ENCODE data around the gene SSH2. TPM values are rescaled to one million over a fixed set of nuclear protein-coding genes. Genes with fewer than 3 reads are reported as not detected.

The SSH2 gene
- total RNA-seq, 4 donors from 2014 or later: 20.7 to 31.1 (median 23.1) TPM

- Histone ChIP-seq H3K9me3 (no peaks in the 10 kb centered on the region), H3K36me3 (peaks cover 0 to 27% (median 15%) of the 10 kb centered on the region in 4 donors), H3K27ac (replicated peaks in 1 of 4) (no peak overlapping the region), H3K4me1 (peaks cover 23 to 34% (median 32%) of the 10 kb centered on the region in 4 donors), H3K27me3 (no peaks in the 10 kb centered on the region), H3K4me3 (no peak overlapping the region)
- no peak for TF ChIP-seq EP300 (IDR thresholded peaks at IDR 0.05)
- no peak for TF ChIP-seq POLR2A (IDR thresholded peaks at IDR 0.05; ENCODE audit: low read depth)
- TF ChIP-seq CTCF (IDR thresholded peaks at IDR 0.05): no peak
- TF ChIP-seq POLR2AphosphoS5 (IDR thresholded peaks at IDR 0.05): no peak
- intact Hi-C loops (cut with DNase I): no loop called here
- DNase-seq (ENCODE audit: extremely low spot score): no peak
- WGBS: 97% methylated on average over 5 of the region's 5 CpGs
Measured at GRCh38 chr17:29649359-29649758, 280.7 kb downstream of the SSH2 start.

- H3K4me1 ChIP-seq: peaks cover 37 to 42% (median 39%) of the 10 kb centered on the region in 4 donors
- peaks cover 0 to 27% (median 15%) of the 10 kb centered on the region in 4 donors for H3K36me3 ChIP-seq
- H3K4me3 ChIP-seq: no peak overlapping the region
- H3K9me3 ChIP-seq: no peaks in the 10 kb centered on the region
- no peak for DNase-seq (ENCODE audit: extremely low spot score)
- H3K27ac ChIP-seq (replicated peaks in 1 of 4): peak overlapping the region in 2 of 4 donors; percentile 7 to 28
- WGBS: 82% methylated on average over 5 of the region's 5 CpGs
- H3K27me3 ChIP-seq: no peaks in the 10 kb centered on the region
- intact Hi-C loops (cut with DNase I): no loop called here
- TF ChIP-seq EP300 (IDR thresholded peaks at IDR 0.05) (no peak), CTCF (IDR thresholded peaks at IDR 0.05) (no peak), POLR2AphosphoS5 (IDR thresholded peaks at IDR 0.05) (no peak), POLR2A (IDR thresholded peaks at IDR 0.05; ENCODE audit: low read depth) (no peak)
Measured at GRCh38 chr17:29648005-29648404, 282.0 kb downstream of the SSH2 start.

- H3K36me3 ChIP-seq: peaks cover 0 to 27% (median 15%) of the 10 kb centered on the region in 4 donors
- WGBS: 21% methylated on average over 5 of the region's 5 CpGs
- peak; percentile 55 for TF ChIP-seq EP300 (IDR thresholded peaks at IDR 0.05)
- TF ChIP-seq POLR2A (IDR thresholded peaks at IDR 0.05; ENCODE audit: low read depth): no peak
- peak; percentile 52 to 77 for TF ChIP-seq POLR2AphosphoS5 (IDR thresholded peaks at IDR 0.05)
- peak in 1 of 3 experiments; percentile 1 for TF ChIP-seq CTCF (IDR thresholded peaks at IDR 0.05)
- no peaks in the 10 kb centered on the region for H3K27me3 ChIP-seq
- no peaks in the 10 kb centered on the region for H3K9me3 ChIP-seq
- H3K4me1 ChIP-seq: peaks cover 61 to 66% (median 63%) of the 10 kb centered on the region in 4 donors
- H3K27ac ChIP-seq (replicated peaks in 1 of 4): peak overlapping the region; percentile 78 to 85 (median 80)
- intact Hi-C loops (cut with DNase I): no loop called here
- peak overlapping the region in 1 of 4 donors; percentile 2 for H3K4me3 ChIP-seq
- peak; percentile 95 for DNase-seq (ENCODE audit: extremely low spot score)
Measured at GRCh38 chr17:29645515-29646051, 284.4 kb downstream of the SSH2 start.

- intact Hi-C loops (cut with DNase I): no loop called here
- H3K27me3 ChIP-seq: no peaks in the 10 kb centered on the region
- no peaks in the 10 kb centered on the region for H3K9me3 ChIP-seq
- TF ChIP-seq CTCF (IDR thresholded peaks at IDR 0.05) (no peak), POLR2AphosphoS5 (IDR thresholded peaks at IDR 0.05) (no peak), EP300 (IDR thresholded peaks at IDR 0.05) (no peak), POLR2A (IDR thresholded peaks at IDR 0.05; ENCODE audit: low read depth) (no peak)
- H3K36me3 ChIP-seq: peaks cover 0 to 18% (median 8%) of the 10 kb centered on the region in 4 donors
- H3K4me1 ChIP-seq: peaks cover 79 to 84% (median 81%) of the 10 kb centered on the region in 4 donors
- 85% methylated on average over 1 of the region's 1 CpG for WGBS
- H3K27ac ChIP-seq (replicated peaks in 1 of 4): peak overlapping the region; percentile 78 to 85 (median 80)
- H3K4me3 ChIP-seq: no peak overlapping the region
- DNase-seq (ENCODE audit: extremely low spot score): no peak
Measured at GRCh38 chr17:29643817-29644160, 286.2 kb downstream of the SSH2 start.
